Measurements from ENCODE around the gene CNTN4. TPM values are rescaled to one million over a fixed set of nuclear protein-coding genes. Genes with fewer than 3 reads are reported as not detected.

CNTN4 gene
- total RNA-seq, 1 donor from 2014 or later, result 11.0 TPM

GRCh38 chr3:2446146-2446545 is 347.5 kb downstream of the CNTN4 start:
- no peaks in the 10 kb centered on the region for H3K4me1 ChIP-seq (ENCODE audit: control insufficient read depth in 3 of 3, insufficient read depth in 3 of 3, low read length in 3 of 3)
- no peak overlapping the region for H3K9ac ChIP-seq (ENCODE audit: low read depth in 1 of 3, low read length in 3 of 3)
- no peak overlapping the region for H3K4me3 ChIP-seq (ENCODE audit: low read length in 3 of 3)
- no peaks in the 10 kb centered on the region for H3K9me3 ChIP-seq (ENCODE audit: control insufficient read depth in 3 of 3, low read length in 3 of 3)
- H3K27ac ChIP-seq (ENCODE audit: low read depth, low read length), result no peak overlapping the region
- H3K36me3 ChIP-seq (ENCODE audit: control insufficient read depth in 3 of 3, insufficient read depth in 3 of 3, low read length in 3 of 3), result no peaks in the 10 kb centered on the region
- no peaks in the 10 kb centered on the region for H3K27me3 ChIP-seq (ENCODE audit: control insufficient read depth in 3 of 3, insufficient read depth in 3 of 3, low read length in 3 of 3)

DNA sequence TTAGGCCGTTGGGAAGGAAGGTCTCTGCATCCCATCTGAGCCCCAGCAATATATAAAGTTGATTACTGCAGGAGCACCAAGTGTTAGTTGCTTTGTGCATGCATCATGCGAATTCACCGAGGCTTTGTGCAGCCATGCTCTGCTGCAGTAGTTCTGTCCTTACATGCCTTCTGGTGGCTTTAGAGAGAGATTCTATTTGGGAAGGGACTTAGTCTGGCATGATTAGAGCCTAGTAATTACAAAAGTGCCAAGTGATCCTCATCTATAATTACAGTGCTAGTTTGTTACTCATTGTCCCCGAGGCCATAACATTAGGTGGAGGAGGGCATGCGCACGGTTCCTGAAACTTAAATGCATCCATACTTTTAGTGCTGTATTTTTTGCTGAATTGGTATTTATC is 353.6 kb downstream of the CNTN4 start:
- no peaks in the 10 kb centered on the region for H3K9me3 ChIP-seq (ENCODE audit: control insufficient read depth in 3 of 3, low read length in 3 of 3)

GRCh38 chr3:2454865-2455264 is 356.2 kb downstream of the CNTN4 start:
- Histone ChIP-seq H3K27ac (ENCODE audit: low read depth, low read length) (no peak overlapping the region), H3K4me3 (ENCODE audit: low read length in 3 of 3) (no peak overlapping the region), H3K9me3 (ENCODE audit: control insufficient read depth in 3 of 3, low read length in 3 of 3) (no peaks in the 10 kb centered on the region)

More for the DNA sequence above, 353.6 kb downstream of the CNTN4 start:
- H3K9ac ChIP-seq (ENCODE audit: low read depth in 1 of 3, low read length in 3 of 3), result no peak overlapping the region
- no peaks in the 10 kb centered on the region for H3K27me3 ChIP-seq (ENCODE audit: control insufficient read depth in 3 of 3, insufficient read depth in 3 of 3, low read length in 3 of 3)
- H3K27ac ChIP-seq (ENCODE audit: low read depth, low read length), result no peak overlapping the region
- H3K36me3 ChIP-seq (ENCODE audit: control insufficient read depth in 3 of 3, insufficient read depth in 3 of 3, low read length in 3 of 3), result no peaks in the 10 kb centered on the region
- no peaks in the 10 kb centered on the region for H3K4me1 ChIP-seq (ENCODE audit: control insufficient read depth in 3 of 3, insufficient read depth in 3 of 3, low read length in 3 of 3)
- H3K4me3 ChIP-seq (ENCODE audit: low read length in 3 of 3), result no peak overlapping the region

GRCh38 chr3:2456788-2457187 is 358.1 kb downstream of the CNTN4 start:
- no peaks in the 10 kb centered on the region for H3K36me3 ChIP-seq (ENCODE audit: control insufficient read depth in 3 of 3, insufficient read depth in 3 of 3, low read length in 3 of 3)
- H3K27ac ChIP-seq (ENCODE audit: low read depth, low read length), result no peak overlapping the region
- H3K4me3 ChIP-seq (ENCODE audit: low read length in 3 of 3), result no peak overlapping the region
- no peaks in the 10 kb centered on the region for H3K4me1 ChIP-seq (ENCODE audit: control insufficient read depth in 3 of 3, insufficient read depth in 3 of 3, low read length in 3 of 3)
- no peaks in the 10 kb centered on the region for H3K9me3 ChIP-seq (ENCODE audit: control insufficient read depth in 3 of 3, low read length in 3 of 3)
- no peak overlapping the region for H3K9ac ChIP-seq (ENCODE audit: low read depth in 1 of 3, low read length in 3 of 3)
- no peaks in the 10 kb centered on the region for H3K27me3 ChIP-seq (ENCODE audit: control insufficient read depth in 3 of 3, insufficient read depth in 3 of 3, low read length in 3 of 3)

More at GRCh38 chr3:2454865-2455264, 356.2 kb downstream of the CNTN4 start:
- H3K27me3 ChIP-seq (ENCODE audit: control insufficient read depth in 3 of 3, insufficient read depth in 3 of 3, low read length in 3 of 3), result no peaks in the 10 kb centered on the region
- no peaks in the 10 kb centered on the region for H3K4me1 ChIP-seq (ENCODE audit: control insufficient read depth in 3 of 3, insufficient read depth in 3 of 3, low read length in 3 of 3)
- H3K36me3 ChIP-seq (ENCODE audit: control insufficient read depth in 3 of 3, insufficient read depth in 3 of 3, low read length in 3 of 3), result no peaks in the 10 kb centered on the region
- H3K9ac ChIP-seq (ENCODE audit: low read depth in 1 of 3, low read length in 3 of 3), result no peak overlapping the region

GRCh38 chr3:2458816-2459215 is 360.1 kb downstream of the CNTN4 start:
- Histone ChIP-seq H3K9ac (ENCODE audit: low read depth in 1 of 3, low read length in 3 of 3) (no peak overlapping the region), H3K4me1 (ENCODE audit: control insufficient read depth in 3 of 3, insufficient read depth in 3 of 3, low read length in 3 of 3) (no peaks in the 10 kb centered on the region), H3K36me3 (ENCODE audit: control insufficient read depth in 3 of 3, insufficient read depth in 3 of 3, low read length in 3 of 3) (no peaks in the 10 kb centered on the region), H3K27me3 (ENCODE audit: control insufficient read depth in 3 of 3, insufficient read depth in 3 of 3, low read length in 3 of 3) (no peaks in the 10 kb centered on the region), H3K27ac (ENCODE audit: low read depth, low read length) (no peak overlapping the region), H3K4me3 (ENCODE audit: low read length in 3 of 3) (no peak overlapping the region), H3K9me3 (ENCODE audit: control insufficient read depth in 3 of 3, low read length in 3 of 3) (no peaks in the 10 kb centered on the region)

GRCh38 chr3:2465842-2466241 is 367.2 kb downstream of the CNTN4 start:
- no peaks in the 10 kb centered on the region for H3K27me3 ChIP-seq (ENCODE audit: control insufficient read depth in 3 of 3, insufficient read depth in 3 of 3, low read length in 3 of 3)
- no peaks in the 10 kb centered on the region for H3K9me3 ChIP-seq (ENCODE audit: control insufficient read depth in 3 of 3, low read length in 3 of 3)
- H3K4me1 ChIP-seq (ENCODE audit: control insufficient read depth in 3 of 3, insufficient read depth in 3 of 3, low read length in 3 of 3), result no peaks in the 10 kb centered on the region
- no peak overlapping the region for H3K9ac ChIP-seq (ENCODE audit: low read depth in 1 of 3, low read length in 3 of 3)
- H3K36me3 ChIP-seq (ENCODE audit: control insufficient read depth in 3 of 3, insufficient read depth in 3 of 3, low read length in 3 of 3), result no peaks in the 10 kb centered on the region
- H3K4me3 ChIP-seq (ENCODE audit: low read length in 3 of 3), result no peak overlapping the region
- no peak overlapping the region for H3K27ac ChIP-seq (ENCODE audit: low read depth, low read length)

- Histone ChIP-seq H3K4me3 (ENCODE audit: low read length in 3 of 3) (no peak overlapping the region), H3K4me1 (ENCODE audit: control insufficient read depth in 3 of 3, insufficient read depth in 3 of 3, low read length in 3 of 3) (no peaks in the 10 kb centered on the region), H3K36me3 (ENCODE audit: control insufficient read depth in 3 of 3, insufficient read depth in 3 of 3, low read length in 3 of 3) (no peaks in the 10 kb centered on the region), H3K9ac (ENCODE audit: low read depth in 1 of 3, low read length in 3 of 3) (no peak overlapping the region), H3K27me3 (ENCODE audit: control insufficient read depth in 3 of 3, insufficient read depth in 3 of 3, low read length in 3 of 3) (no peaks in the 10 kb centered on the region), H3K27ac (ENCODE audit: low read depth, low read length) (no peak overlapping the region), H3K9me3 (ENCODE audit: control insufficient read depth in 3 of 3, low read length in 3 of 3) (no peaks in the 10 kb centered on the region)
Observed at GRCh38 chr3:2468816-2469215, 370.1 kb downstream of the CNTN4 start.

GRCh38 chr3:2476996-2477395 is 378.3 kb downstream of the CNTN4 start:
- H3K9me3 ChIP-seq (ENCODE audit: control insufficient read depth in 3 of 3, low read length in 3 of 3), result no peaks in the 10 kb centered on the region
- no peak overlapping the region for H3K9ac ChIP-seq (ENCODE audit: low read depth in 1 of 3, low read length in 3 of 3)
- H3K36me3 ChIP-seq (ENCODE audit: control insufficient read depth in 3 of 3, insufficient read depth in 3 of 3, low read length in 3 of 3), result no peaks in the 10 kb centered on the region
- H3K27me3 ChIP-seq (ENCODE audit: control insufficient read depth in 3 of 3, insufficient read depth in 3 of 3, low read length in 3 of 3), result no peaks in the 10 kb centered on the region
- no peak overlapping the region for H3K27ac ChIP-seq (ENCODE audit: low read depth, low read length)
- no peak overlapping the region for H3K4me3 ChIP-seq (ENCODE audit: low read length in 3 of 3)
- H3K4me1 ChIP-seq (ENCODE audit: control insufficient read depth in 3 of 3, insufficient read depth in 3 of 3, low read length in 3 of 3), result no peaks in the 10 kb centered on the region

GRCh38 chr3:2477620-2478019 is 379.0 kb downstream of the CNTN4 start:
- H3K27ac ChIP-seq (ENCODE audit: low read depth, low read length), result no peak overlapping the region
- H3K4me1 ChIP-seq (ENCODE audit: control insufficient read depth in 3 of 3, insufficient read depth in 3 of 3, low read length in 3 of 3), result no peaks in the 10 kb centered on the region
- no peaks in the 10 kb centered on the region for H3K36me3 ChIP-seq (ENCODE audit: control insufficient read depth in 3 of 3, insufficient read depth in 3 of 3, low read length in 3 of 3)
- no peaks in the 10 kb centered on the region for H3K9me3 ChIP-seq (ENCODE audit: control insufficient read depth in 3 of 3, low read length in 3 of 3)
- no peak overlapping the region for H3K4me3 ChIP-seq (ENCODE audit: low read length in 3 of 3)
- no peak overlapping the region for H3K9ac ChIP-seq (ENCODE audit: low read depth in 1 of 3, low read length in 3 of 3)
- H3K27me3 ChIP-seq (ENCODE audit: control insufficient read depth in 3 of 3, insufficient read depth in 3 of 3, low read length in 3 of 3), result no peaks in the 10 kb centered on the region

GRCh38 chr3:2484162-2485026 is 385.7 kb downstream of the CNTN4 start:
- Histone ChIP-seq H3K4me1 (ENCODE audit: control insufficient read depth in 3 of 3, insufficient read depth in 3 of 3, low read length in 3 of 3) (no peaks in the 10 kb centered on the region), H3K27me3 (ENCODE audit: control insufficient read depth in 3 of 3, insufficient read depth in 3 of 3, low read length in 3 of 3) (no peaks in the 10 kb centered on the region), H3K27ac (ENCODE audit: low read depth, low read length) (no peak overlapping the region), H3K36me3 (ENCODE audit: control insufficient read depth in 3 of 3, insufficient read depth in 3 of 3, low read length in 3 of 3) (no peaks in the 10 kb centered on the region), H3K4me3 (ENCODE audit: low read length in 3 of 3) (no peak overlapping the region), H3K9me3 (ENCODE audit: control insufficient read depth in 3 of 3, low read length in 3 of 3) (peaks cover 0 to 3% (median 0%) of the 10 kb centered on the region in 3 donors), H3K9ac (ENCODE audit: low read depth in 1 of 3, low read length in 3 of 3) (no peak overlapping the region)

Measured in skeletal muscle tissue (tissue), 4 donors.